OCI-LY7 (cell line): ENCODE measurements around the gene MCTP2. TPM values are rescaled to one million over a fixed set of nuclear protein-coding genes. Genes with fewer than 3 reads are reported as not detected.

Experiments used
- BruUV-seq: library from RNA; stranded (reverse); fragments of 400-500 nt; replicated peaks from 2 replicates; lab custom pipeline; 2021; lab: Mats Ljungman, UMichigan
- CTCF ChIA-PET: fragments of 300-600 bp; sonication (Branson Sonifier 250); formaldehyde crosslinking; loops from one replicate; lab custom pipeline; 2022; ENCODE audit warnings: antibody characterized with exemption; ENCODE audit not compliant: unreplicated experiment; lab: Charles Lee
- POLR2A ChIA-PET: fragments of 300-600 bp; sonication (Branson Sonifier 250); formaldehyde crosslinking; loops from one replicate; lab custom pipeline; 2022; ENCODE audit warnings: antibody characterized with exemption; lab: Charles Lee
- DNase-seq: peaks from one replicate; pipeline ENCODE4 v3.0.0-alpha.2; 2015; ENCODE audit warnings: low spot score
- H2AFZ ChIP-seq: fragments of 200-600 bp; sonication (generic), shearing (Covaris generic); 2 replicates; pipeline ENCODE4 v1.6.1; 2014; ENCODE audit warnings: mild to moderate bottlenecking, antibody characterized with exemption, low read length, moderate library complexity
- H3K27ac ChIP-seq: fragments of 200-600 bp; sonication (generic); 2 replicates; pipeline ENCODE4 v1.5.1; 2014; ENCODE audit warnings: mixed run types, low read depth, mild to moderate bottlenecking, moderate library complexity, low read length, inconsistent platforms; ENCODE audit not compliant: poor library complexity, severe bottlenecking
- H3K36me3 ChIP-seq: fragments of 200-600 bp; sonication (generic); 2 replicates; pipeline ENCODE4 v1.6.1; 2014; ENCODE audit warnings: mild to moderate bottlenecking, antibody characterized with exemption, low read length, moderate library complexity, mixed read lengths; ENCODE audit not compliant: insufficient read depth
- H3K4me1 ChIP-seq: fragments of 200-600 bp; sonication (generic); 2 replicates; pipeline ENCODE4 v1.5.1; 2014; ENCODE audit warnings: mild to moderate bottlenecking, low read length; ENCODE audit not compliant: insufficient read depth, poor library complexity, severe bottlenecking
- H3K4me2 ChIP-seq: fragments of 200-600 bp; sonication (generic); 2 replicates; pipeline ENCODE4 v1.6.1; 2014; ENCODE audit warnings: mild to moderate bottlenecking, low read length
- H3K4me3 ChIP-seq: fragments of 200-600 bp; sonication (generic); 2 replicates; pipeline ENCODE4 v1.5.1; 2014; ENCODE audit warnings: mild to moderate bottlenecking, low read depth, low read length; ENCODE audit not compliant: poor library complexity, severe bottlenecking
- H3K79me2 ChIP-seq: fragments of 200-600 bp; sonication (generic); 2 replicates; pipeline ENCODE4 v1.6.1; 2016; ENCODE audit warnings: low read depth, mild to moderate bottlenecking, low read length, moderate library complexity, mixed read lengths; ENCODE audit not compliant: insufficient read depth
- H3K9me2 ChIP-seq: fragments of 200-600 bp; sonication (generic); 2 replicates; pipeline ENCODE4 v1.6.1; 2016; ENCODE audit warnings: mild to moderate bottlenecking, low read length, mixed read lengths; ENCODE audit not compliant: insufficient read depth
- H3K9me3 ChIP-seq: fragments of 200-600 bp; sonication (generic); 2 replicates; pipeline ENCODE4 v1.6.1; 2014; ENCODE audit warnings: mild to moderate bottlenecking, mixed run types, low read length, mixed read lengths
- H4K20me1 ChIP-seq: fragments of 200-600 bp; sonication (generic); 2 replicates; pipeline ENCODE4 v1.6.1; 2014; ENCODE audit warnings: mild to moderate bottlenecking, antibody characterized with exemption, low read length, moderate library complexity, mixed read lengths; ENCODE audit not compliant: insufficient read depth
- CTCF ChIP-seq: fragments of 200-600 bp; sonication (generic); conservative IDR thresholded peaks from 2 replicates; pipeline ENCODE4 v1.5.1; 2014; ENCODE audit warnings: mild to moderate bottlenecking, antibody characterized with exemption, low read length, moderate library complexity, mixed read lengths
- EZH2phosphoT487 ChIP-seq: fragments of 200-600 bp; sonication (generic); IDR thresholded peaks from 2 replicates; pipeline ENCODE4 v1.6.1; 2018; ENCODE audit warnings: low read depth, borderline replicate concordance, mild to moderate bottlenecking, mixed run types, antibody characterized with exemption, low read length, moderate library complexity, mixed read lengths
- intact Hi-C: fragments of 100-400 bp; cut with micrococcal nuclease; formaldehyde crosslinking; loops from one replicate; pipeline ENCODE4 v1.10.0; 2022; ENCODE audit not compliant: unreplicated experiment
- total RNA-seq, 2 experiments: library from RNA; depleted of rRNA in 1 of 2; stranded (reverse); fragments of >200 nt in 1 of 2; shearing (Covaris generic) in 1 of 2; gene quantifications; 2 replicates each; pipeline ENCODE4 v1.2.3, GENCODE V29; 2014 to 2022

Gene MCTP2
- total RNA-seq, 2 experiments from 2014 or later: 73.2 to 90.6 TPM

GRCh38 chr15:94445566-94446160, 214.3 kb downstream of the MCTP2 start:
- Histone ChIP-seq H3K9me3 (no peaks in the 10 kb centered on the region), H3K9me2 (no peaks in the 10 kb centered on the region), H2AFZ (no peak overlapping the region), H3K79me2 (no peaks in the 10 kb centered on the region), H3K4me1 (no peaks in the 10 kb centered on the region), H4K20me1 (no peaks in the 10 kb centered on the region), H3K4me2 (no peak overlapping the region), H3K4me3 (no peak overlapping the region), H3K36me3 (peaks cover 12% of the 10 kb centered on the region), H3K27ac (no peak overlapping the region)
- DNase-seq: no peak
- ChIA-PET POLR2A (no interaction called here), CTCF (no interaction called here)
- no TSS peak for BruUV-seq
- TF ChIP-seq CTCF (no peak), EZH2phosphoT487 (no peak)
- intact Hi-C loops: no loop called here

GRCh38 chr15:94446441-94446840, 215.1 kb downstream of the MCTP2 start:
- POLR2A ChIA-PET: no interaction called here
- H3K27ac ChIP-seq: no peak overlapping the region
- CTCF ChIA-PET: no interaction called here
- H3K36me3 ChIP-seq: peaks cover 7% of the 10 kb centered on the region
- H2AFZ ChIP-seq: no peak overlapping the region
- no peak for DNase-seq
- H3K9me2 ChIP-seq: no peaks in the 10 kb centered on the region
- H3K4me3 ChIP-seq: no peak overlapping the region
- H3K4me2 ChIP-seq: no peak overlapping the region
- BruUV-seq: no TSS peak
- H3K79me2 ChIP-seq: no peaks in the 10 kb centered on the region
- intact Hi-C loops: no loop called here
- no peaks in the 10 kb centered on the region for H3K4me1 ChIP-seq
- TF ChIP-seq EZH2phosphoT487 (no peak), CTCF (no peak)
- no peaks in the 10 kb centered on the region for H4K20me1 ChIP-seq
- no peaks in the 10 kb centered on the region for H3K9me3 ChIP-seq

GRCh38 chr15:94451466-94451865, 220.1 kb downstream of the MCTP2 start:
- no peaks in the 10 kb centered on the region; the same call in 1 of the 2 replicates for H3K36me3 ChIP-seq
- no peaks in the 10 kb centered on the region for H3K9me2 ChIP-seq
- TF ChIP-seq EZH2phosphoT487: no peak
- TF ChIP-seq CTCF: no peak
- H3K9me3 ChIP-seq: no peaks in the 10 kb centered on the region
- no peaks in the 10 kb centered on the region for H4K20me1 ChIP-seq
- no TSS peak for BruUV-seq
- CTCF ChIA-PET: no interaction called here
- no peak overlapping the region for H3K4me3 ChIP-seq
- DNase-seq: no peak
- no peaks in the 10 kb centered on the region for H3K4me1 ChIP-seq
- no peaks in the 10 kb centered on the region for H3K79me2 ChIP-seq
- no peak overlapping the region for H3K27ac ChIP-seq
- no peak overlapping the region for H2AFZ ChIP-seq
- POLR2A ChIA-PET: no interaction called here
- intact Hi-C loops: no loop called here
- H3K4me2 ChIP-seq: no peak overlapping the region
